ENCODE measurements around the gene SUMO2. TPM values are rescaled to one million over a fixed set of nuclear protein-coding genes. Genes with fewer than 3 reads are reported as not detected.

Gene SUMO2
- total RNA-seq, 1 experiment from 2014 or later = 675 TPM

- no peak overlapping the region for H3K27ac Mint-ChIP-seq (ENCODE audit: unreplicated experiment)
- no TSS peak for BruUV-seq (replicated peaks)
- Histone ChIP-seq H3K27me3 (replicated peaks; ENCODE audit: control insufficient read depth, insufficient read depth, low read length) (no peaks in the 10 kb centered on the region), H3K4me3 (ENCODE audit: low read depth, low read length) (no peak overlapping the region), H3K36me3 (ENCODE audit: control insufficient read depth, insufficient read depth, low read length) (peaks cover 5% of the 10 kb centered on the region), H3K9me3 (no peaks in the 10 kb centered on the region), H3K4me1 (peaks cover 6% of the 10 kb centered on the region)
- peaks cover 94% of the 10 kb centered on the region for H3K36me3 Mint-ChIP-seq (ENCODE audit: insufficient read depth, unreplicated experiment)
- peak in 1 of 2 experiments; percentile 12 for DNase-seq
- ChIA-PET POLR2A (no interaction called here), CTCF (no interaction called here)
- H3K9me3 Mint-ChIP-seq (ENCODE audit: unreplicated experiment) = no peaks in the 10 kb centered on the region
- peaks cover 21% of the 10 kb centered on the region for H3K4me1 Mint-ChIP-seq (ENCODE audit: low read depth, unreplicated experiment)
- no peak overlapping the region for H3K4me3 Mint-ChIP-seq (ENCODE audit: unreplicated experiment)
- H3K27me3 Mint-ChIP-seq (ENCODE audit: insufficient read depth, unreplicated experiment) = no peaks in the 10 kb centered on the region
- intact Hi-C loops (cut with micrococcal nuclease; ENCODE audit: unreplicated experiment) = no loop called here
- TF ChIP-seq CTCF (IDR thresholded peaks at IDR 0.05; ENCODE audit: insufficient read depth in 1 of 2, low read depth in 1 of 2, low read length in 1 of 2, severe bottlenecking in 1 of 2, unreplicated experiment in 1 of 2) = no peak
Observed at GRCh38 chr17:75147878-75148546, 34.7 kb downstream of the SUMO2 start.

GRCh38 chr17:75146592-75146991, 36.2 kb downstream of the SUMO2 start:
- TF ChIP-seq CTCF (IDR thresholded peaks at IDR 0.05; ENCODE audit: insufficient read depth in 1 of 2, low read depth in 1 of 2, low read length in 1 of 2, severe bottlenecking in 1 of 2, unreplicated experiment in 1 of 2) = no peak

GRCh38 chr17:75144816-75145512, 37.8 kb downstream of the SUMO2 start:
- BruUV-seq (replicated peaks) = no TSS peak

More at GRCh38 chr17:75146592-75146991, 36.2 kb downstream of the SUMO2 start:
- Histone ChIP-seq H3K4me3 (ENCODE audit: low read depth, low read length) (no peak overlapping the region), H3K4me1 (no peaks in the 10 kb centered on the region), H3K9me3 (no peaks in the 10 kb centered on the region), H3K36me3 (ENCODE audit: control insufficient read depth, insufficient read depth, low read length) (peaks cover 5% of the 10 kb centered on the region), H3K27me3 (replicated peaks; ENCODE audit: control insufficient read depth, insufficient read depth, low read length) (no peaks in the 10 kb centered on the region)
- Mint-ChIP-seq H3K4me3 (ENCODE audit: unreplicated experiment) (no peak overlapping the region), H3K27ac (ENCODE audit: unreplicated experiment) (no peak overlapping the region), H3K36me3 (ENCODE audit: insufficient read depth, unreplicated experiment) (peaks cover 93% of the 10 kb centered on the region), H3K4me1 (ENCODE audit: low read depth, unreplicated experiment) (peaks cover 7% of the 10 kb centered on the region), H3K9me3 (ENCODE audit: unreplicated experiment) (no peaks in the 10 kb centered on the region), H3K27me3 (ENCODE audit: insufficient read depth, unreplicated experiment) (no peaks in the 10 kb centered on the region)
- POLR2A ChIA-PET = no interaction called here
- BruUV-seq (replicated peaks) = no TSS peak
- intact Hi-C loops (cut with micrococcal nuclease; ENCODE audit: unreplicated experiment) = no loop called here
- CTCF ChIA-PET = no interaction called here
- DNase-seq = no peak

More at GRCh38 chr17:75144816-75145512, 37.8 kb downstream of the SUMO2 start:
- H3K4me3 Mint-ChIP-seq (ENCODE audit: unreplicated experiment) = no peak overlapping the region
- POLR2A ChIA-PET = interaction anchor here (0.6 to 0.7 kb wide), 2 partner anchors 10 to 25 kb away, joined by 4 to 9 read pairs; partner anchors contain the start of gene JPT1
- Histone ChIP-seq H3K4me1 (no peaks in the 10 kb centered on the region), H3K4me3 (ENCODE audit: low read depth, low read length) (no peak overlapping the region), H3K27me3 (replicated peaks; ENCODE audit: control insufficient read depth, insufficient read depth, low read length) (no peaks in the 10 kb centered on the region), H3K9me3 (no peaks in the 10 kb centered on the region), H3K36me3 (ENCODE audit: control insufficient read depth, insufficient read depth, low read length) (peaks cover 5% of the 10 kb centered on the region)
- H3K27me3 Mint-ChIP-seq (ENCODE audit: insufficient read depth, unreplicated experiment) = no peaks in the 10 kb centered on the region
- no peak for TF ChIP-seq CTCF (IDR thresholded peaks at IDR 0.05; ENCODE audit: insufficient read depth in 1 of 2, low read depth in 1 of 2, low read length in 1 of 2, severe bottlenecking in 1 of 2, unreplicated experiment in 1 of 2)
- CTCF ChIA-PET = interaction anchor here (0.6 to 1.1 kb wide), 4 partner anchors 17 to 76 kb away, joined by 4 to 12 read pairs (median 6); no protein-coding TSS in a partner anchor
- H3K36me3 Mint-ChIP-seq (ENCODE audit: insufficient read depth, unreplicated experiment) = peaks cover 97% of the 10 kb centered on the region
- intact Hi-C loops (cut with micrococcal nuclease; ENCODE audit: unreplicated experiment) = no loop called here
- peak in 1 of 2 experiments; percentile 7 for DNase-seq
- no peaks in the 10 kb centered on the region for H3K9me3 Mint-ChIP-seq (ENCODE audit: unreplicated experiment)
- peaks cover 6% of the 10 kb centered on the region for H3K4me1 Mint-ChIP-seq (ENCODE audit: low read depth, unreplicated experiment)
- no peak overlapping the region for H3K27ac Mint-ChIP-seq (ENCODE audit: unreplicated experiment)
